Gastroesophageal sphincter (tissue), 2 donors: Measurements from ENCODE around the gene DSCAML1.

Source experiments
- POLR2A ChIP-seq, 2 donors: fragments of 450-650 bp; IDR thresholded peaks; one replicate each; pipeline ENCODE4 v1.6.1; 2017; ENCODE audit warnings: antibody characterized with exemption in 2 of 2, mild to moderate bottlenecking in 2 of 2, moderate library complexity in 1 of 2
- POLR2AphosphoS5 ChIP-seq: sonication (generic); formaldehyde crosslinking; IDR thresholded peaks from one replicate; pipeline ENCODE4 v1.6.1; 2017; ENCODE audit warnings: antibody characterized with exemption

DNA sequence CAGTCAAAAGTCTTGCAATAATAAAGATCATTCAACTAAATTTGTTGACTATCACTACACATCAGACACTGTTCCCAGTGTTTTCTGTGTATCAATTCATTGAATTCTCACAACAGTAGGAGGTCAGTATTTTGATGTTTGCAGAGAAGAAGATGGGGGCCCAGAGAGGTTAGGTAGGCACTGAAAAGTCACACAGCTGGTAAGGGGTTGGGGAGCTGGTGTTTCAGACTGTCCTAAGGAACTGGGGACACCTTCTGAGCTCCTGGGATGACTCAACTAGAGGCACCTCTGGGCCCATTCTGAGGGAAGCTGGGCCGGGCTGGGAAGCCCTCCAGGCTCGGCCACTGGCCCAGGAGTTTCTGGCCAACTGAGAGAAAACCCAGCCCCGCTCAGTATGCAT lies 180.0 kb downstream of the DSCAML1 start:
- TF ChIP-seq POLR2A (IDR thresholded peaks at IDR 0.05) (no peak), POLR2AphosphoS5 (no peak)
